ENCODE measurements around the gene TRIM75. TPM values are rescaled to one million over a fixed set of nuclear protein-coding genes. Genes with fewer than 3 reads are reported as not detected.
"Not testable (repeated sequence)": the region's sequence is repeated elsewhere in the genome, so short reads cannot be mapped to it uniquely, and the experiment has no call there.

TRIM75 gene
- total RNA-seq, 1 experiment from 2014 or later = 0.11 TPM

DNA sequence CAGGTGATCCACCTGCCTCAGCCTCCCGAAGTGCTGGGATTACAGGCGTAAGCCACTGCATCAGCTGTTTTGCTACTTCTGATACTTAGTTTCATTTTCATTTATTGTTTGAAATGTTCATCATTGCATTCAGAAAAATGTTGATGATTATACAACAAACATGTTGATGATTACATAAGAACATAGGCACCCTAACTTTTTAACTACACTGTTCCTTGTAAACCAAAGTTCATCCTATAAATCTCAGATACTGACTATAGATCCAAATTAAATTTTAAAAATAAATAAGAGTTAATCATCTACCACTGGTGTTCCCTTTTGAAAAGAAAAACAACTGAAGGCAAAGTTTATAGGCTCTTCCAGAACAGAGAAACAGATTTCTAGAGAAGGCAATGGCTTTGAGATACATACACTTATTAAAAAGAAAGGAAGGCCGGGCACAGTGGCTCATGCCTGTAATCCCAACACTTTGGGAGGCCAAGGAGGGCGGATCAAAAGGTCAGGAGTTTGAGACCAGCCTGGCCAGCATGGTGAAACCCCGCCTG is 23.4 kb downstream of the TRIM75 start:
- DNase-seq (ENCODE audit: low read depth) = no peak

DNA sequence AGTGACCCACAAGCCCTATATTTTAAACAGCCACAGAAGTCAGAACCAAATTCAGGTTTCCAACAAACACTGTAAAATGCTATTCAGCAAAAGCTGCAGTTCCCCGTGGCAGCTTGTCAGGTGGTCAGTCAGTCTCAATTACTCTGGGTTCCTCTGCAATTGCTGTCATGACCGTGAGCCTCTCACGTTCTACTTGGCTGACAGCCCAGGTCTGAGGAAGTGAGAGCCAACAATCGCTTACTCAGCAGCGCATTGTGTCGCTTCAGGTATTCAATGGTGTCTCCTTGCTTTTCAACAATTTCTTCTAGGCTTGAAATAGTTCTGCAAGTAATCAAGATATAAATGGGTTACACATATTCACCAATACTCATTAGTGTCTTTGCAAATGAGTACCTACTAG is 25.8 kb downstream of the TRIM75 start:
- no peak for DNase-seq (ENCODE audit: low read depth)

DNA sequence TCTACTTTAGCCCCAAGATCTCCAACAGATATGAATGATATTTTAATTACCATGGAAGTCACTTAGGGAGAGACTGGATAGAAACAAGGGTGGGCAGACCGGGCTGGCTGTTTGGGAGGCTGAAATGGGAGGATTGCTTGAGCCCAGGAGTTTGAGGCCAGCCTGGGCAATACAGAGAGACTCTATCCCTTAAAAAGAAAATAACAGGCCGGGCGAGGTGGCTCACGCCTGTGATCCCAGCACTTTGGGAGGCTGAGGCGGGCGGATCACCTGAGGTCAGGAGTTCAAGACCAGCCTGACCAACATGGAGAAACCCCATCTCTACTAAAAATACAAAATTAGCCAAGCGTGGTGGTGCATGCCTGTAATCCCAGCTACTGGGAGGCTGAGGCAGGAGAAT is 31.1 kb downstream of the TRIM75 start:
- DNase-seq (ENCODE audit: low read depth) = not testable (repeated sequence)

DNA sequence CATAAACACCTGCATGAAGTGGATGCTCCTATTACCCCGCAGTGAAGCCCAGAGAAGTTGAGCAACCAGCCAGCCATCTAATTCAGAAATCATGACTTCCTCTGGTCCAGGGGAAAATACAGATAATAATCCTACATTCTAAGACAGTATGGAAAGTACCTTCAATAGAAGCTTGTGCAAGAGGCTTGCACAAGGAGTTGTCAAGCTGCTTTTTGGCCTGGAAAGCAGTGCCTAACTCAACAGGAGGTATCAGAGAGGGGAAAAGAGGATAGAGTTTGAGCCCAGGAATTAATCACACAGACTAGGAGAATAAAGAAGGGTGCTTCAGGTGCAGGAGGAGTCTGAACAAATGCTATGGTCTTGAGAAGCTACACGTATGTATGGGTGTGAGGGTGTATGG is 32.3 kb downstream of the TRIM75 start:
- DNase-seq (ENCODE audit: low read depth) = no peak

DNA sequence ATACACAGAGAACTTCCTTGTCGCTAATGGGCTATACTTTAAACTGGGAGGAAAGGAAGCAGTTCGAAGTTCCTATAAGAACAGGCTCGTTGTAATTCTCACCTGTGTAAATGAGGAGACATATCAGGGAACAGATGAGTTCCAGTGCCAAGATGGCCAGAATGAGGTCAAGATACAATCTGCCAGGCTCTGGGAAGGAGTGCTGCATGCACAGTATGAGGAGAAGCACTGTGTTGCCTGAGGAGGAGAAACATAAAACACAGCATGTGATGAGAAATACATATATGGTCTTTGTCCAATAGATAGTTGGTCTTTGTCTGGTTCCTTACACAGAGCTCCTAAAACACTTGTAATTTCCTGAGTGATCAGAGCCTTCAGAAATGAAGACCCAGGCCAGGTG is 34.7 kb downstream of the TRIM75 start:
- DNase-seq (ENCODE audit: low read depth) = no peak

DNA sequence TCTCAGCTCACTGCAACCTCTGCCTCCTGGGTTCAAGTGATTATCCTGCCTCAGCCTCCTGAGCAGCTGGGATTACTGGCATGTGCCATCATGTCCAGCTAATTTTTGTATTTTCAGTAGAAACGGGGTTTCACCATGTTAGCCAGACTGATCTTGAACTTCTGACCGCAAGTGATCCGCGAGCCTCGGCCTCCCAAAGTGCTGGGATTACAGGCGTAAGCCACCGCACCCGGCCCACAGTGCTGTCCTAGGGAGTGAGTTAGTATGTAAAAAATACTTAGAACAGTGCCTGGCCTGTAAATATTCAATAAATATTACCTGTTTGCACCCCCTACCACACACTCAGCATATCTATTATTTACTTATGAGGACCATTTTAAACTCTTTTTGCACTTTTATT is 38.5 kb downstream of the TRIM75 start:
- DNase-seq (ENCODE audit: low read depth) = not testable (repeated sequence)

DNA sequence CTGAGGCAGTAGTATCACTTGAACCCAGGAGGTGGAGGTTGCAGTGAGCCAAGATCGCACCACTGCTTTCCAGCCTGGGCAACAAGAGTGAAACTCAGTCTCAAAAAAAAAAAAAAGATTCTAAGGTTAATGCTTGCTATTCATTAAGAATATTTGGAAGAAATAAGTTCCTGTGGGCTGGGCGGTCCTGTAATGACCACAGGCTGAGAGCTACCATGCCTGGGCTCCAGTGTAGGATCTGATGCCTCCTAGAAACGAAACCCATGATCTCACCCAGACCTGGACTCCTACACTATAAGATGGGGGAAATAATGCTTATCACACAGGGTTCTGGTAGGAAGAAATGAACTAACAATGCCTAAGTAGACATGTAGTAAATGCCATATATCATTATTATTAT is 41.2 kb downstream of the TRIM75 start:
- no peak for DNase-seq (ENCODE audit: low read depth)

DNA sequence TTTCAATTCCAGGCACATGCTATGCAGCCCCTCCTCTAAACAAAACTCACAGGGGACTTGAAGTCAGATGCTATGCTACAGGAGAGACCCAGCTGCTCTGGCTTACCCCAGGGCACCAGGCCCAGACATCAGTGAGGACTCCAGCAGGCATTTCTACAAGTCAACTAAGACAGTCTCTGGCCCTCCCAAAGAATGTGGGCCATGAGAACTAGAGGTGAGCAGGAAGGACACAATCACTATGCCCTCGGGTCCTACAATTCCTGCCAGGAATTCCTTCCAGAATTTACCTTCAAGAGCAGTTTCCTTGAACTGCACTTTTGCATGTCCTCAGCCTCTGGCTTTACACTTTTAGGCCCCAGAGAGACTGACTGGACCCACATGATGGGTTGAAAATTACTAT is 41.6 kb downstream of the TRIM75 start:
- no peak for DNase-seq (ENCODE audit: low read depth)

DNA sequence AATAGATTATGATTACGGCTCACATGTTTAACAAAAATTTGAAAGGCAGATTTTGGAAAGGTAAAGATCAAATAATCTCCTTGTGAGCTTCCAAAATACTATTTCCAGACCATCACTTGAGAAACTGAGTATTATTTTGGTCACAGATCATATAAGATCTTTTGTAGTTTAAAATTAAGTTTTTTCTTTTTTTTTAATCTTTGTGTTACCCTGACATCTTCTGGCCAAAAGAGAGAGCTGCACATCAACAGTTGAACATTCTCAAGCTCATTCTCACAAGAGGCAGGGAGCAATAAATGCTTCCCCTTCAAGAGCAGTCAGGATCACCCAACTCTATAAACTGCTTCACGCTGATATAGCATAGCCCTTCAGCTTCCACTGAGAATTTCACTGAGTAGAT is 43.1 kb downstream of the TRIM75 start:
- peak; percentile 22 for DNase-seq (ENCODE audit: low read depth)

DNA sequence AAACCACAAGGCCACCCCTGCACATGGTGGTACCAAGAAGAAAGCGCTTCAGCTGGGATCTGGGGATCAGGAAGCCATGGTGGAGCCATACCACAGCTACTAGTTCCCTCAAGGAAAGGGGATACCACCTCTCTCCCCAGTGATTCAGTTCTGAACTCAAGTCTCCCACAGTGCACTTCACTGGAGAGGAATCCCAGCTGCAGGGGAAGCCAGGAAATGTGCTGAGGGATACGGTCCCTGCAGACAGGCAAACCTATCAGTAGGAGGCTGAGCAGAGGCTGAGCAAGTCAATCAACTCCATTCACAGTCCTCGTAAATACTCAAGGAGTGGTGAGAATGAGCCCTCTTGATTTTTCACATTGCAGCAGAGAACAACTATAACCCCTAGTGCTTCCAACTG is 48.0 kb downstream of the TRIM75 start:
- no peak for DNase-seq (ENCODE audit: low read depth)

DNA sequence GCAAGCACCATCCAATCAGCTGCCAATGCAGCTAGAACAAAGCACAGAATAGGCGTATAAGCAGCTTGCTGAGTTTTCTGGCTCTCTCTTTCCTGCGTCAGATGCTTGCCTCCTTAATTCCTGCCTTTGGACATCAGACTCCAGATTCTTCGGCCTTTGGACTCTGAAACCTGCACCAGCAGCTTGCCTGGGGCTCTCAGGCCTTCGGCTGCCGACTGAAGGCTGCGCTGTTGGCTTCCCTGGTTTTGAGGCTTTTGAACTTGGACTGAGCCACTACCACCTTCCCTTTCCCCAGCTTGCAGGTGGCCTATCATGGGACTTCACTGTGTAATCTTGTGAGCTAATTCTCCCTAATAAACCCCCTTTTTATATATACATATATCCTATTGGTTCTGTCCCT is 52.9 kb downstream of the TRIM75 start:
- no peak for DNase-seq (ENCODE audit: low read depth)

Other genes with a start within 250 kb of the TRIM75 start
- not detected in 2 replicates for gene APELA, start 176.7 kb upstream of the TRIM75 start, total RNA-seq (2014; rRNA removed)
- gene TRIM61, start 76.2 kb upstream of the TRIM75 start, total RNA-seq (2014; rRNA removed) = not detected in 2 replicates
- not detected in 2 replicates for gene TRIM60, start 21.9 kb upstream of the TRIM75 start, total RNA-seq (2014; rRNA removed)
- 12.5 and 14.9 TPM in 2 replicates for gene TMEM192, start 59.0 kb downstream of the TRIM75 start, total RNA-seq (2014; rRNA removed)
- gene KLHL2, start 153.7 kb downstream of the TRIM75 start, total RNA-seq (2014; rRNA removed) = 22.2 and 25.6 TPM in 2 replicates